ENCODE measurements around the gene CRK.
"Not testable (repeated sequence)": the region's sequence is repeated elsewhere in the genome, so short reads cannot be mapped to it uniquely, and the experiment has no call there.

CRK gene

DNA sequence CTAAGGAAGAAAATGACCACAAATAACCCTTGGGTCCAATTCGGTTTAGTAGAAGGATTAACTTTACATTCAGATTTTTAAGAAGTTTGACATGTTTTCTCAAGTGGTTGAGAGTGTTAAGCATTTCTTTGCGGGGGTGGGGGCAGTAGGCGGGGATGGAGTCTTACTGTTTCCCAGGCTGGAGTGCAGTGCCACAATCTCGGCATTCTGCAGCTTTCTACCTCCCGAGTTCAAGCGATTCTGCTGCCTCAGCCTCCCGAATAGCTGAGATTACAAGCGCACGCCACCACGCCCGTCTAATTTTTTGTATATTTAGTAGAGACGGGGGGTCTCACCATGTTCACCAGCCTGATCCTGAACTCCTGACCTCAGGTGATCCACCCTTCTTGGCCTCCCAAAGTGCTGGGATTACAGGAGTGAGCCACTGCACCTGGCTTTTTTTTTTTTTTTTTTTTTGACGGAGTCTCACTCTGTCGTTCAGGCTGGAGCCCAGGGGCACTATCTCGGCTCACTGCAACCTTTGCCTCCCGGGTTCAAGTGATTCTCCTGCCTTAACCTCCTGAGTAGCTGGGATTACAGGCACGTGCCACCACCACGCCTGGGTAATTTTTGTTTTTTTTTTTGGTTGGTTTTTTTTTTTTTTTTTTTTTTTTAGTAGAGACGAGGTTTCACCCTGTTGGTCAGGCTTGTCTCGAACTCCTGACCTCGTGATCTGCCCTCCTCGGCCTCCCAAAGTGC lies 68.4 kb downstream of the CRK start:
- not testable (repeated sequence) for DNase-seq (ENCODE audit: low read depth)

DNA sequence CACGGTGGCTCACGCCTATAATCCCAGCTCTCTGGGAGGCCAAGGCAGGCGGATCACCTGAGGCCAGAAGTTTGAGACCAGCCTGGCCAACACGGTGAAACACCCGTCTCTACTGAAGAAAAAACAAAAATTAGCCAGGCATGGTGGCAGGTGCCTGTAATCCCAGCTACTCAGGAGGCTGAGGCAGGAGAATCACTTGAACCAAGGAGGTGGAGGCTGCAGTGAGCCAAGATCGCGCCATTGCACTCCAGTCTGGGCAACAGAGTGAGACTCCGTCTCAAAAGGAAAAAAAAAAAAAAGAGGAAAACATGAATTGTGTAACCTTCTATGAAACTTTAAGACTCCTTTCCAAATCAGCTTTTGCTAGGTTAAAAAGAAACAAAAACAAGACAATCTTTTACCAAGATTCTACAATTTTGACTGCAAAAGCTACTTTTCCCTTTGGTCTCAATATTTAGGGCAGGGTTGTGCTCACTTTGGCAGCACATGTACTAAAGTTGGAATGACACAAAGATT lies 69.3 kb downstream of the CRK start:
- not testable (repeated sequence) for DNase-seq (ENCODE audit: low read depth)

DNA sequence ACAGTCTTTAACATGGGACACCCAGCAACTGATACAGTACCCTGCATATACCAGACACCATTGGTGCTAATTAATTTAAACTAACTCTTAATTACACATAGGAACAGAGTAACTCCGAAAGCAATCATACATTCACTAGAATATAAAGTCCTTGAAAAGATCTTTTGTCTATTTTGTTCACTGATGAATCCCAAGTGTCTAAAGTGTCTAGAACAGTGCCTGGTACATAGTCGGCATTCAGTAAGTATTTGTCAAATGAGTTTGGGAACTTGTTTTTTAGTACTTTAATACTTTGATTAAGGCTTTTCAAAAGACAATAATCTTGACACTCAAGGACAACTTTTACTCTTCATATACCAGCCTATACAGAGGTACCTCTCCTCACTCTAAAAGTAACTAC lies 69.8 kb downstream of the CRK start:
- no peak for DNase-seq (ENCODE audit: low read depth)

DNA sequence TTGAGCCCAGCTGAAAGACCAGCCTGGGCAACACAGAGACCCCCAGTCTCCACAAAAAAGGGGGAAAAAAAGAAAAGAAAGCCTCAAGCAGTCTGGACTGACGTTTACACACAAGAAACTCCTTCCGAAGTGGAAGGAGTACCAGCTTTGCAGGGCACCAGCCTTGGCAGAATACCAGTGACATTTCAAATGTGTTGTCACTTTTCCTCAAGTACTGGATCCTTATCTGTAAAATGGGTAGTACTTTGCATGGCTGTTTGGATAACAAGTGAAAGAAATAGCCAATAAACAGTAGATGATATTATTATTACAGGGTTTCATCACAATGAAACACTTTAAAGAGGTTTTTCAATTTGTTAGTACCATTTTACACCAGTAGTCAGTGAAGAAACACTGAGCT lies 70.2 kb downstream of the CRK start:
- no peak for DNase-seq (ENCODE audit: low read depth)

GRCh38 chr17:1384905-1385435 lies 71.1 kb downstream of the CRK start:
- no peak for DNase-seq (ENCODE audit: low read depth)

DNA sequence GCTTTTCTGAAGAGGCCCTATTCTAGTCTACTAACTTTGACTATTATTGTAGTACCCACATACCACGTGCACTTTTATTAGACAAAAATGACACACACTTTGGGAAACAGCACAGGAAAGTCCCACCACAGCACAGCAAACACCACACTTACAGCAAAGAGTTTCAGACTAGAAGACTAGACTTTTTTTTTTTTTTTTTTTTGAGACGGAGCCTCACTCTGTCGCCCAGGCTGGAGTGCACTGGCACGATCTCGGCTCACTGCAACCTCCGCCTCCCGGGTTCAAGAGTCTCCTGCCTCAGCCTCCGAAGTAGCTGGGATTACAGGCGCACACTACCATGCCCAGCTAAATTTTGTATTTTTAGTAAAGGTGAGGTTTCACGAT lies 76.1 kb downstream of the CRK start:
- DNase-seq (ENCODE audit: low read depth) = peak; percentile 37

GRCh38 chr17:1379208-1379929 lies 76.7 kb downstream of the CRK start:
- DNase-seq (ENCODE audit: low read depth) = no peak

DNA sequence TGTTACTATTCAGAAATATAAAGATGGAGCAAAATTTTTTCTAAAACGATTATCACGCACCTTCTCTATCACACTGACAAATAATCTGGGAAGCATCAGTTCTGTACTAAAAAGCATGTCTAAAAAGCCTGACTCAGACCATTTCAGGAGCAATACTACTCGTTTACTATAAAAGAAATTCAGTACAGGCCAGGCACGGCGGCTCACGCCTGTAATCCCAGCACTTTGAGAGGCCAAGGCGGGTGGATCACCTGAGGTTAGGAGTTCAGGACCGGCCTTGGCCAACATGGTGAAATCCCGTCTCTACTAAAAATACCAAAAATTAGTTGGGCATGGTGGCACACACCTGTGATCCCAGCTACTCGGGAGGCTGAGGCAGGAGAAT lies 77.6 kb downstream of the CRK start:
- DNase-seq (ENCODE audit: low read depth) = not testable (repeated sequence)

DNA sequence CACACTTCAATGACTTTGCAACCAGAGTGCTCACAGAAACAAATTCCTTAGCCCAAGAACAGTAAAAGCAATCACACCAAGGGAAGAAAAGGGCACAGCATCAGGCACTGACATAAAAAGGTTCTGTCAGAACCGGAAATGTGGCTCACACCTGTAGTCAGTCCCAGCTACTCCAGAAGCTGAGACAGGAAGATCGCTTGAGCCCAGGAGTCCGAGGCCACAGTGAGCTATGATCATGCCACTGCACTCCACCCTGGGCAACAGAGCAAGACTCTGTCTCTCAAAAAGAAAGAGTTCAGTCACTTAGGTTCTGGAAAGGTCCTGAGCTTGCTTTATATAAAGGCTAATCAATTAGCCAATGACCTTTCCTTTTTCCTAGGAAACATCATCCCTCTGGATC lies 78.7 kb downstream of the CRK start:
- no peak for DNase-seq (ENCODE audit: low read depth)

DNA sequence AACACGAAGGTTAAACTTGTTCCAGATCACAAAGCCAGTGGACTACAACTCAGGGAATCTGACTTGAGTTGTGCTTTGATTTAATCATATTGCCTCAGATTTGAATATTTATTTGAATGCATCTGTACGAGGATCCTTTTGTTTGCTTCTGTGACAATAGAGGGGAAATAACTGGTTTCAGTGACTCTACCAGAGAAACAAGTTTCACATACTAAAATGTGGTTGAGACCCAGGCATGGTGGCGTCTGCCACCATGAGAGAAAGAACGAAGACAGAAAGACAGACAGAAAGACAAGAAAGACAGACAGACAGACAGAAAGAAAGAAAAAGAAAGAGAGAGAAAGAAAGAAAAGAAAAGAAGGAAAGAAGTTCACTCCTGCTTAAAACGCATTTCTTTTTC lies 80.0 kb downstream of the CRK start:
- DNase-seq (ENCODE audit: low read depth) = no peak

DNA sequence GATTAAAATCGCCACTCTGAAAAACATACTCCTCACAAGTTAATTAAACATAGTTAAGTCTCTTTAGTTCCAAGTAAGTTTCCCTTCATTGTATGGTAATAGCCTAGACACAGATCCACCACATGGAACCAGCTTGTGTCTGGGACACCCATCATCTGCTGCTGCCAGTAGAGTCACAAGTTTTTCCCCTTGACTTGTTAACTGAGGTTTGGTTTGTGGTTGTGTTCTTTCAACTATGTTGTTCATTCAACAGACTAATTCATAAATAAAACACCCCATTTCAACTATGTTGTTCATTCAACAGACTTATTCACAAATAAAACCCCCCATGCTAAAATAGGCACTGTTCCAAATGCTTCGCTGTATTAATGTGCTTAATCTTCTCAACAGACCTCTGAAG lies 80.4 kb downstream of the CRK start:
- no peak for DNase-seq (ENCODE audit: low read depth)

DNA sequence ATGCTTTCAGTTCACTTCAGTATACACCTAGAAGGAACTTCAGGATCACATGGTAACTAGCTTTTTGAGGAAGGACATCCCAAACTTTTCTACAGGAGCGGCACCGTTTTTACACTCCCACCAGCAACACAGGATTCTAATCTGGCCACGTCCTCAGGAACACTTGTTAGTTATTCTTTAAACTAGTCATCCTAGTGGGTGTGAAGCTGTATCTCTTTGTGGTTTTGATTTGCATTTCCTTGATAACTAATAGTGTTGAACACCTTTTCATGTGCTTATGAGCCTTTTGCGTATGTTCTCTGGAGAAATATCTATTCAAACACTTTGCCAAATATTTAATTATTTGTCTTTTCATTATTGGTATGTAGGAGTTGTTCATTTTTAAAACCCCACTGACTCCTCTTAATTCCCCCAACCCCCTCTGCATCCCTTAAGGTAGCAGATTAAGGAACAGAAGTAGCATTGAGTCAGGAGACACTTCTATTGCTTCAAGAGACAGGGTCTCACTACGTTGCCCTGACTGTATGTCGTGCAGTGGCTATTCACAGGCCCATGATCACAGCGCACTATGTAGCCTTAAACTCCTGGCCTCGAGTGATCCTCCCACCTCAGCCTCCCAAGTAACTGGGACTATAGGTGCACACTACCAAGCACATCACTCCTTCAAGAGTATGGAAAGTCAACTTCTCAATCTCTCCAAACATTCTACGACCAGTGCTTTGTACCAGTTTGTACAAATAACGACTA lies 81.4 kb downstream of the CRK start:
- no peak for DNase-seq (ENCODE audit: low read depth)

GRCh38 chr17:1373707-1374237 lies 82.3 kb downstream of the CRK start:
- DNase-seq (ENCODE audit: low read depth) = no peak

DNA sequence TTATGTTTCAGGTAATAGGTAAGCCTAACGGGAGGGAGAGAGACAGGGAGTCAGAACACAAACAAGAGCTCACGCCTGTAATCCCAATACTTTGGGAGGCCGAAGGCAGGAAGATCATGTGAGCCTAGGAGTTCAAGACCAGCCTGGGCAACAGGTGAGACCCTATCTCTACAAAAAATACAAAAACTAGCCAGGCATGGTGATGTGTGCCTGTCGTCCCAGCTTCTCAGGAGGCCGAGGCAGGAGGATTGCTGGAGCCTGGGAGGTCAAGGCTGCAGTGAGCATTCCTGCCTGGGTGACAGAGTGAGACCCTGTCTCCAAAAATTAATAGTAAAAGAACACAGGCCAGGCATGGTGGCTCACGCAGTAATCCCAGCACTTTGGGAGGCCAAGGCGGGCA lies 83.4 kb downstream of the CRK start:
- no peak for DNase-seq (ENCODE audit: low read depth)

DNA sequence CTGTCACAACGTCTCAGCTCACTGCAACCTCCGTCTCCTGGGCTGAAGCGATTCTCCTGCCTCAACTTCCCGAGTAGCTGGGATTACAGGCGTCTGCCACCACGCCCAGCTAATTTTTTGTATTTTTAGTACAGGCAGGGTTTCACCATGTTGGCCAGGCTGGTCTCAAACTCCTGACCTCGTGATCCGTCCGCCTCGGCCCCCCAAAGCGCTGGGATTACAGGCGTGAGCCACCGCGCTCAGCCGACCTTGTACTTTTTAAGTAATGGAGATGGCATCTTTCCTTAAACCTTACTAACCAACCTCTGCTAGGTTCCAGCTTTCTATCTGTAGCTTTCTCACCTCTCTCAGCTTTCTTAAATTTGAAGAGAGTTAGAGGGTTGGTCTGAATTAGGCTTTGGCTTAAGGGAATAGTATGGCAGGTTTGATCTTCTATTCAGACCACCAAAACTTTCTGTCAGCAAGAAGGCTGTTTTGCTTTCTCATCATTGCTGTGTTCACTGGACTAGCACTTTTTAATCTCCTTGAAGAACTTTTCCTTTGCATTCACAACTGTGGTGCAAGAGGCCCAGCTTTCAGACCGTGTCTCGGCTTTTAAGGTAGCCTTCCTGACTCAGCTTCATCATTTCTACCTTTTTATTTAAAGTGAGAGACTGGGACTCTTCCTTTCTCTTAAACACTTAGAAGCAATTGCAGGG lies 84.0 kb downstream of the CRK start:
- no peak for DNase-seq (ENCODE audit: low read depth)
